DND-41 (cell line): ENCODE results near the gene WNT9A.

Experiments
- EZH2 ChIP-seq: IDR thresholded peaks from 3 replicates; pipeline ENCODE4 v1.6.1; 2012; ENCODE audit warnings: borderline replicate concordance, low read depth, mild to moderate bottlenecking, moderate library complexity, low read length, inconsistent platforms; ENCODE audit not compliant: severe bottlenecking
- TF ChIP-seq, protein P1 (sequence below): IDR thresholded peaks from 2 replicates; pipeline ENCODE4 v1.5.1; 2012; ENCODE audit warnings: borderline replicate concordance, low read length, moderate library complexity, mild to moderate bottlenecking; ENCODE audit not compliant: poor library complexity, severe bottlenecking; ENCODE audit errors: extremely low read depth

- TF ChIP-seq, protein P1, sequence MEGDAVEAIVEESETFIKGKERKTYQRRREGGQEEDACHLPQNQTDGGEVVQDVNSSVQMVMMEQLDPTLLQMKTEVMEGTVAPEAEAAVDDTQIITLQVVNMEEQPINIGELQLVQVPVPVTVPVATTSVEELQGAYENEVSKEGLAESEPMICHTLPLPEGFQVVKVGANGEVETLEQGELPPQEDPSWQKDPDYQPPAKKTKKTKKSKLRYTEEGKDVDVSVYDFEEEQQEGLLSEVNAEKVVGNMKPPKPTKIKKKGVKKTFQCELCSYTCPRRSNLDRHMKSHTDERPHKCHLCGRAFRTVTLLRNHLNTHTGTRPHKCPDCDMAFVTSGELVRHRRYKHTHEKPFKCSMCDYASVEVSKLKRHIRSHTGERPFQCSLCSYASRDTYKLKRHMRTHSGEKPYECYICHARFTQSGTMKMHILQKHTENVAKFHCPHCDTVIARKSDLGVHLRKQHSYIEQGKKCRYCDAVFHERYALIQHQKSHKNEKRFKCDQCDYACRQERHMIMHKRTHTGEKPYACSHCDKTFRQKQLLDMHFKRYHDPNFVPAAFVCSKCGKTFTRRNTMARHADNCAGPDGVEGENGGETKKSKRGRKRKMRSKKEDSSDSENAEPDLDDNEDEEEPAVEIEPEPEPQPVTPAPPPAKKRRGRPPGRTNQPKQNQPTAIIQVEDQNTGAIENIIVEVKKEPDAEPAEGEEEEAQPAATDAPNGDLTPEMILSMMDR = no peak
- no peak for TF ChIP-seq EZH2
Observed at GRCh38 chr1:227891955-227892488, 55.7 kb downstream of the WNT9A start.
